IPS-NIHi11 (cell line): ENCODE data around the gene CA14.
"Not testable (repeated sequence)": the region's sequence is repeated elsewhere in the genome, so short reads cannot be mapped to it uniquely, and the experiment has no call there.

ENCODE experiments used
- DNase-seq: peaks from one replicate; pipeline ENCODE4 v3.0.0; 2012; ENCODE audit warnings: mixed read lengths, low spot score

The CA14 gene

DNA sequence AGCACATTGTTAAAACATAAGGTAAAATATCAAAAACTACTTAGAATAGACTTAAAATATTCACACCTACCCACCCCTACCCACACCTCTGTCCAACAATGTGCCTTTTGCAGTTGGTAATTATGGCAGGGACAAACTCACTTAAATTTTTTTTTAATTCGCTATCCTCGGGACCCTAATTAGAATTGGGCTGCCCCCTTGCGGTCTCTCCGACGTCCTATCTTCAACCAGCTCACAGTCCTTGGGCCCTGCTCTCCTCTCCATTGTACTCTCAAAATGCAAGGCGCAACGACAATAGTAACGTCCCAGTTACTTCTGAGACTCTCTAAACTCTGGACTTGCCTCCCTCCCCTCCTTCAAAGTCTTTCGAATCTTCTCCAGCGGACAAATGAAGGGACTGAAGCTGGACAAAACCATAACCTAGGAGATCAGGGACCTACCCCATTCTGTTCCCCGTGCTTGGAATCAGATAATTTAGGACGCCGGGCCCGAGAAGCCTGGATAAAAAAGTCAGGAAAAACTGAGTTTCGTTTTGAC, 23.7 kb downstream of the CA14 start:
- DNase-seq, result no peak

DNA sequence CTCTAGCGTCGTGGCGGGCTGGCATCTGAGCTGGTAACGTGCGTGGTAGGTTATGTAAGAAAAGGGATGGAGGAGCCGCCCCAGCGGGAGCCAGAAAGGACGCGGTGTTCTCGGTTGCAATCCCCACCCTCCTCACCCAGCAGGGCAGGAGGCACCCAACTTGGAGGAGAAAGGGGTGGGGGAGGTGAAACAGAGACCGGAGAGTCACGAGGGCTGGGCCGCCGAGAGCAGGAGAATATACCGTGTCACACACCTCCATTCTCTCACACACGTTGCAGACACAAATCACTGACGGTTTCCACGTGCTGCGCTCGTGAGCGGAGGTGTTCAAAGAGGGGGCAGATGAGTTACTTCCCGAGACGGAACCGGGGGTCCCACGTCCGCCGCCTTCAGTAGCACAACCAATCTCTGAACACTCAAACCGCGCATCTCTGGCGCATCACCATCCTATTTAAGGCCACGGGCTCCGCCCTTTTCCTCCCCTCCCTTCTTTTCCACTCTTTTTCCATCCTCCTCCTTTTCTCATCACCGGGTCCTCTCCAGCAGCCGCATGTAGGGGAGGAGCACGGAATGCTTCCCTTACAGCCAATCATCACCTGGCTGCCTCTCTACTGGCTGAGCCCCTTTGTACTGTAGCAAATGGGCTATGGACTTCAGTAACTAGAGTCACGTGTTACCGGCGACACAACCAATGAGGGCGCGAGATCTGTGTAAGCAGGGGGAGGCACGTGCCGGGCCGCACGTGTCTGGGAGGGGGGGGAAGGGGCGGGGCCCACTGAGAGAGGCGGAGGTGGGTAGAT, 24.4 kb downstream of the CA14 start, which contains the start of gene CIART:
TSS of gene CIART (plus strand) at position 797 of the 800 bp plus-strand sequence. CDS start 714 bp downstream, outside the sequence.
- peak; percentile 92 for DNase-seq

DNA sequence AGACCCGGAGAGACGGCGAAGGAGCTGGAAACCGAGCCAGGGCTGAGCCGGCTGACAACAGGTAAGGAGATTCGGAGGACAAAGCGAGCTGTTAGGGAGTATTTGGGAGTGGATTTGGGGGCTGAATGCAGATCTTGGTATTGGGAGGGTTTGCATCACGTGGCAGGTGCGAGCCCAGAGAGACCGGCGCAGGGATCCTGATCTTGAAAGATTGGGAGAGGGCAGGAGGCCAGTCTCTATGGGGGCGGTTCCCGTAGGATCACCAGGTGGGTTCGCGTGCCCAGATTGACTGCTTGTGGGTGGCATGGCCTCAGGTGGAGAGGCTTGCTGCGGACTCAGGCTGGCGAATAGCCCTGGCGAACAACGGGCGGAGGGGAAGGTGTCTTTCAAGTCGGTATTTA, 25.0 kb downstream of the CA14 start:
- no peak for DNase-seq

DNA sequence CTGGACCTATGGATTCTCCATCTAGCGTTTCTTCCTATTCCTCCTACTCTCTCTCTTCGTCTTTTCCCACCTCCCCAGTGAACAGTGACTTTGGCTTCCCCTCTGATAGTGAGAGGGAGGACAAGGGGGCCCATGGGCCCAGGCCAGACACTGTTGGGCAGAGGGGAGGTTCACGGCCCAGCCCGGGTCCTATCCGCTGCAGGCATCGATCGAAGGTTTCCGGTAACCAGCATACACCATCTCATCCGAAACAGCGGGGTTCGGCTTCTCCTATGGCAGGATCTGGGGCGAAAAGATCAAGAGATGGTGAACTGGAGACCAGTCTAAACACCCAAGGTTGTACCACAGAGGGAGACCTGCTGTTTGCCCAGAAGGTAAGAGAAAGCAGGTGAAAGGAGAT, 25.7 kb downstream of the CA14 start:
- DNase-seq, result no peak

DNA sequence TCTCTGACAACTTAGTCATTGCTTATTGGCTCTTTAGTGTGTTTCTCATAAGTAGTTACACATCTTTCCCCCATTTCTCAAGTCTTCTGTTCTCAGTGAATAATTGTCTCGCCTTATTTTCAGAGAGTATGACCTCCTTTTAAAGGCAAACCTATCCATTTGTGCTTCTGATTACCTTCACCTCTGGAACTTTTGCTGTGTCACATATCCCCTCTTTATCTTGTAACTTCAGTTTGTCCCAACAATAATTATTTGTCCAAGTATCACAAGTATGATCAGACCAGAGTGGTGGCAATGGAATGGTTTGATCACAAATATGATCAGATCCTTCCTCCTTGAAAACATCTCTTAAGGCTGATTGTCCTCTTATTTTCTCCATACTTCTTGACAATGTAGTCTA, 30.8 kb downstream of the CA14 start:
- DNase-seq, result no peak

DNA sequence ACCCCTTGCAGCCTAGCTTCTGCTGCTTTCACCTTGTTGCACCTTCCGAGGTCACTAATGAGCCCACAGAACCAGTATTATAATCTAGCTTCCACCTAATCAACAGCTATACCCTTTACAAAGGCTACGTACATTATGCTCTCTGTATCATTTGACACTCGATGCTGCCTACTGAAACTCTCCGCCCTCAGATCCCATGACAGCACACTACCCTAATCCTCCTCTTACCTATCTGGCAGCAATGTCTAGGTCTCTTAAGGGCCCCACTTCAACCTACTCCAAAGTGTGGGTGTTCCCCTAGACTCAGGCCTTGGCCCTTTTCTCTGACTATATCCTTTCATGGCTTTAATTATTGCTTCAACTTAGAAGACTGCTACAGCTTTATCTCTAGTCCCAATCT, 31.2 kb downstream of the CA14 start:
- no peak for DNase-seq

DNA sequence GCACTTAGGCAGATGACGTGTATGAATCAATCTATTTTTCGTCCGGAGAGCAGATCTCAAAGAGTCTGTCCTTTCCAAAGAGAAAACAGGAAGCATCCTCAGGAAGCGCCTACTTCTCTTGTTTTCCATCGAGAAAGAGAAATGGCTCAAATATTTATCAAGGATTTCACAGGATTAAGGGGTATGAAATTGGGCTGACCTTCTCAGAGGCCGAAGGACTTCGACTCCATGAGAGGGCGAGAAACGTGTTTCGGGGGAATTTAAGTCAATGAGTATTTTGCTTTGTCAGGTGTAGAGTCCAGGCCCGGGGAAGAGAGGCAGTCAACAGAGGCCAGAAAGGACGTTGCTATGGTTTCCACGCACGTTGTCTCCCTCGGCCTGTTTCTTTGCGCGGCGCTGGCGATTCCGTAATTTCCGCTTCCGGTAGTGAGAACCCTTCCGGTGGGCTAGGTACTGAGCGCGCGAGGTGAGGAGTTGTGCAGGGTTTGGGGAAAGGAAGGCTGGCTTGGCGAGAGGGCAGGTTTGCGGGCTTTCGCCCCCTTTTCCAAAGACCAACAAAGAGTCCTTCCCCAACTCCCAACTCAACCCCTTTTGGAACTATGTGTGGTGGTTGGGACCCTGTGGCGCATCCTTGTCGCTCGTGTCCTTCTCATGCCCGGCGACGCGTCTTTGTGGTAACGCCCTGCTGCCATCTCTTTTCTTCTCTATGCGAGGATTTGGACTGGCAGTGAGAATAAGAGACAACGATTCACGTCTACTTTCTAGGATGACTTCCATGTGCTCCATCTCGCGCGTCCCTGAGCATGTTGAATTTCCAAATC, 36.1 kb downstream of the CA14 start, which contains the start of gene MRPS21:
TSS of gene MRPS21 (plus strand) at position 429 of the 821 bp plus-strand sequence. CDS start 506 bp downstream, outside the sequence.
- peak; percentile 84 for DNase-seq

DNA sequence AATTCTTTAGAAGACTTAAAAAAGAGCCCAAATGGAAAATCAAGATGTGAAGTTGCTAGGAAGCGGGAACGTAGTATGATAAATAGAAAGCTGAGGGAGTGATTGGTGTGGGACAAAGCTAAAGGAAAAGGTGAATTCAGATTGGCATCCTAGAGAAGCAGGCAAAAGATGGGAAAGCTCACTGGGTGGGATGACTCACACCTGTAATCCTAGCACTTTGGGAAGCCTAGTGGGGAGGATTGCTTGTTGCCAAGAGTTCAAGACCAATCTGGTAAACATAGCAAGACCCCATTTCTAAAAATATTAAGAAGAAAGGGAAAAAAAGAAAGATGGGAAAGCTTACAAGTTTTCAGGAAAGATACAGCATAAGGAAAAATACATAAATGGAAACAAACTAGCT, 37.9 kb downstream of the CA14 start:
- DNase-seq, result no peak

DNA sequence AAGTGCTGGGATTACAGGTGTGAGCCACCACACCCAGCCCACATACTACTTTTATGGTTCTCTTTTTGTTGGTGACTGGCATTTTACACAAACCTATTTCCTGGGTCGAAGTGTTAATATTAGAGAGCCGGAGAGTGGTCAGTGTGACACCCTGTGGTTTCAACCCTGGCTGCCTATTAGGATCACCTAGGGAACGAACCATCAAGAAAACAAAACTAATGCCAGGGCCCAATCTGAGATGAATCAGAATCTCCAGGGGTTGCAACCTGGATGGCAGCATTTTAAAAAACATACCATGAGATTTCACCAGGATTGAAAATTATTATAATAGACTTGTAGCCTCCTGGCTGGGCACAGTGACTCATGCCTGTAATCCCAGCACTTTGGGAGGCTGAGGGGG, 42.1 kb downstream of the CA14 start:
- DNase-seq, result no peak

DNA sequence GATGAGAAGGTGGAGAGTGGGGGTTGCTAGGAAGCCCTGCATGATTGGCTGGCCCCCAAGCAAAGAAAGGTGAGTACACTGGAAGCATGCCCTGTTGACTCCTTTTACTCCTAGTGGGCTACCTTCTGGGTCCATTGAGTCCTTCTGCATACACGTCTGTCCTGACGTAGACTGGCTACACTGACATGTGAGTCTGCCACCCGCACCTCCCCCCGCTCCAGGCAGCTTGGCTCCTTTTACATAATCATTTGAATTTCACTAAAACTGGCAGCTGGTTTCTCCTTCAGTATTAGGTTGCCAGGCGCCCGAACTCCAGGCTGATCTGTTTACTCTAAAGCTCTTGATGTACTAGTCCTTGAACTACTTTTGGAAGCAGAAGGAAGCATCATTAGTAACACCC, 44.8 kb downstream of the CA14 start:
- DNase-seq, result peak; percentile 23

DNA sequence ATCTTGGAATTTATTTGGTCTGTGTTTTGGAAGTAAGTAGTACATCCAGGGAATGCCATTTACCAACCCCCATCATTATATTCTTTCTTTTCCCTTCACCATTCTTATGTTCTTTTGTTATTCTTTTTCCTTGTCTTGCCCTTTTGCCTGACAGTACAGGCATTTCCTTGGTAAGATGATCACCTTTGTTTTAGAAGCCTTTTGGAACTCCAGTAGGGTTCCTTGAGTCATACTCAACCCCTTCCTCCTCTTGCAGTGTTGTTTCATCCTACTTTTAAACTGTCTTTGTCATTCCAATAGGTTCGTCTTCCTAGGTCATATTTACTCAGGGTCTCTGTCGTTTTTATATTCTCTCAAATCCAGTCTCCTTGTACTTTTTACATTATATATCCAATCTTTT, 45.3 kb downstream of the CA14 start:
- no peak for DNase-seq

DNA sequence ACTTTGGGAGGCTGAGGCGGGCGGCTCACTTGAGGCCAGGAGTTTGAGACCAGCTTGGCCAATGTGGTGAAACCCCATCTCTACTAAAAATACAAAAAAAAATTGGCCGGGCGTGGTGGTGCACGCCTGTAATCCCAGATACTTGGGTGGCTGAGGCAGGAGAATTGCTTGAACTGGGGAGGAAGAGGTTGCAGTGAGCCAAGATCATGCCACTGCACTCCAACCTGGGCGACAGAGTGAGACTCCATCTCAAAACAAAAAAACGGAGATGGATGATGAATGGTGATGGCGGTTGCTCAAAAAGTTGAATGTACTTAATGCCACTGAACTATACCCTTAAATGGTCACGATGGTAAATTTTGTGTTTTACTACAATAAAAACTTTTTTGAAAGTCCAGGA, 51.0 kb downstream of the CA14 start:
- DNase-seq, result not testable (repeated sequence)

DNA sequence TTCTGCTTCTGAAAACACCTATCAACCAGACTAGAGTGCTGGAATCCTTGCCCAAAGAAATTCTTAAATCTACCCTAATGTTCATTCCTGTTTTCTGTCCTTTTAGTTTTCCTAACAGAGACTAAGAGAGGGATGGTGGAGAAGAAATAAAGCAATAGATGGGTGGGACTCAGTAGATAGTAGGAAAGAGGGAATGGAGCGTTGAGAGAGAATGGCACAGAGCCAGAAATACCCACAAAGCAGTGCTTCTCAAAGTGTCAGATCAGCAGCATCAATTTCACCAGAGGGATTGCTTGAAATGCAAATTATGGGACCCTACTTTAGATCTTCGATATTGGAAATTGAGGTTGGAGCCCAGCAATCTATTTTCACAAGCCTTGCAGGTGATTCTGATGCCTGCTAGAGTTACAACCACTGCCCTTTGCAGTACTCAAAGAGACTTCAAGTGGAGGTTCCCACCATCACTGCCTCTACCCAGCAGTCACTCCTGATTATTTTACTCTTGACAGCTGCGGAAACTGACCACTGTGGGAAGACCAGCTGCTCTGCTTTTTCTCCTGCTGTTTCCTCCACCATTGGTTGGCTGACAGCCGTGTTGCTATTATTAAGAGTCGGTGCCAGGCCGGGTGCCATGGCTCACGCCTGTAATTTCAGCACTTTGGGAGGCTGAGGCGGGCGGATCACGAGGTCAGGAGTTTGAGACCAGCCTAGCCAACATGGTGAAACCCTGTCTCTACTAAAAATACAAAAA, 52.4 kb downstream of the CA14 start:
- no peak for DNase-seq

DNA sequence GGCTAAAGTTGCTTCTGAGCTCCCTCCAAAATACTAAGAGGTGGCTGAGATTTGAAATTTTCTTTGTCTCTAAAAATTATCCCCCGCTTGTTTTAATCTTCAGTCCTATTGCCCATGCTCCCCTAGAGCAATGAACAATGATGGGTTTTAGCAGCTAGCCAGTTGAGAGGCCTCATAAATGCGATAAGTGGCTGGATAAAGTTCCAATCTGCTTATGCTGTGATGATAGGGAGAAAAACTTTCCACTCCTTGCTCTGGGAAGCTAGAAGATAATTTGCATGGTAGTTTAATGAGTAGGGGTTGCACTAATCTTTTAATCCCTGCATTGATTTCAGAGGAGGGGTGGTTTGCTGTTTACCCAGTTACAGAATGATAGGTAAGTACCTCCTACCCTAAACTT, 54.2 kb downstream of the CA14 start:
- DNase-seq, result no peak
